ENCODE data around the gene LAMC3. TPM values are rescaled to one million over a fixed set of nuclear protein-coding genes. Genes with fewer than 3 reads are reported as not detected.
A peak's percentile ranks its signal among the peaks of the same experiment; 100 is the strongest.

The LAMC3 gene
- total RNA-seq, 2 experiments from 2014 or later = 0.19 to 0.20 TPM

GRCh38 chr9:130972957-130973685 lies 35.9 kb upstream of the LAMC3 start:
- POLR2A ChIA-PET = no interaction called here
- Mint-ChIP-seq H3K4me3 (no peak overlapping the region), H3K27me3 (peaks cover 6% of the 10 kb centered on the region), H3K4me1 (no peaks in the 10 kb centered on the region), H3K27ac (no peak overlapping the region), H3K36me3 (no peaks in the 10 kb centered on the region), H3K9me3 (no peaks in the 10 kb centered on the region)
- peak; percentile 36 for ATAC-seq (ENCODE audit: low read depth)
- DNase-seq = no peak

- POLR2A ChIA-PET = no interaction called here
- no peak overlapping the region for H3K4me3 Mint-ChIP-seq
- H3K9me3 Mint-ChIP-seq = no peaks in the 10 kb centered on the region
- H3K27ac Mint-ChIP-seq = no peak overlapping the region
- H3K27me3 Mint-ChIP-seq = peaks cover 6% of the 10 kb centered on the region
- ATAC-seq (ENCODE audit: low read depth) (no peak), DNase-seq (no peak)
- no peaks in the 10 kb centered on the region for H3K36me3 Mint-ChIP-seq
- H3K4me1 Mint-ChIP-seq = no peaks in the 10 kb centered on the region
Measured at GRCh38 chr9:130973686-130974281, 35.2 kb upstream of the LAMC3 start.

DNA sequence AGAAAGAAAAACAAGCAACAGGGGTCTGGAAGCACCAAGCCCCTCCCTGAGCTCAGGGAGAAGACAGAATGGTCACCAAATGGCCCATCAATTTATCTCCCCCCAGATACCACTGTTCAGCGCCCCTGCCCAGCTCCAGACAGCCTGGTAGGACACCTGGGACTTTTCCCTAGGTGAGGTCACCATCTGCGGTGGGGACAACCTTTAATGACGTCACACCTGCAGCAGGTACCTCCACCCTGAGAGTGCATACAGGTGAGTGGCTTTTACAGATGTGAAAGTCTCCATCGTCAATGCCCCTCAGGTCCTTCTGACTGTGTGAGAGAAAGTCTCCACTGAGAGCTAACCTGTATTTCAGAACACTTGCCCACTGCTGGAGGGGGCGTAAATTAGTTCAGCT lies 34.3 kb upstream of the LAMC3 start:
- POLR2A ChIA-PET = no interaction called here
- ATAC-seq (ENCODE audit: low read depth) (no peak), DNase-seq (no peak)
- H3K27me3 Mint-ChIP-seq = peaks cover 4% of the 10 kb centered on the region
- H3K4me1 Mint-ChIP-seq = no peaks in the 10 kb centered on the region
- H3K27ac Mint-ChIP-seq = no peak overlapping the region
- no peak overlapping the region for H3K4me3 Mint-ChIP-seq
- H3K36me3 Mint-ChIP-seq = no peaks in the 10 kb centered on the region
- H3K9me3 Mint-ChIP-seq = no peaks in the 10 kb centered on the region

DNA sequence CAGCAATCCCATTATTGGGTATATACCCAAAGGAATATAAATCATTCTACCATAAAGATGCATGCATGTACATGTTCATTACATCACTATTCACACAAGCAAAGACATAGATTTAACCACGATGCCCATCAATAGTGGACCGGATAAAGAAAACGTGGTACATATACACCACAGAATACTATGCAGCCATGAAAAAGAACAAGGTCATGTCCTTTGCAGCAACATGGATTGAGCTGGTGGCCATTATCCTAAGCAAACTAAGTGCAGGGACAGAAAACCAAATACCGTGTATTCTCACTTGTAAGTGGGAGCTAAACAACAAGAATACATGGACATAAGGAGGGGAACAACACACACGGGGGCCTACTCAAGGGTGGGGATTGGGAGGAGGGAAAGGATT lies 33.8 kb upstream of the LAMC3 start:
- no peak overlapping the region for H3K27ac Mint-ChIP-seq
- H3K4me3 Mint-ChIP-seq = no peak overlapping the region
- no peaks in the 10 kb centered on the region for H3K9me3 Mint-ChIP-seq
- H3K27me3 Mint-ChIP-seq = peaks cover 5% of the 10 kb centered on the region
- ATAC-seq (ENCODE audit: low read depth) (no peak), DNase-seq (no peak)
- POLR2A ChIA-PET = interaction anchor here (0.5 kb wide), 1 partner anchor 1023 kb away, joined by 4 read pairs; no protein-coding TSS in a partner anchor
- no peaks in the 10 kb centered on the region for H3K4me1 Mint-ChIP-seq
- H3K36me3 Mint-ChIP-seq = no peaks in the 10 kb centered on the region

DNA sequence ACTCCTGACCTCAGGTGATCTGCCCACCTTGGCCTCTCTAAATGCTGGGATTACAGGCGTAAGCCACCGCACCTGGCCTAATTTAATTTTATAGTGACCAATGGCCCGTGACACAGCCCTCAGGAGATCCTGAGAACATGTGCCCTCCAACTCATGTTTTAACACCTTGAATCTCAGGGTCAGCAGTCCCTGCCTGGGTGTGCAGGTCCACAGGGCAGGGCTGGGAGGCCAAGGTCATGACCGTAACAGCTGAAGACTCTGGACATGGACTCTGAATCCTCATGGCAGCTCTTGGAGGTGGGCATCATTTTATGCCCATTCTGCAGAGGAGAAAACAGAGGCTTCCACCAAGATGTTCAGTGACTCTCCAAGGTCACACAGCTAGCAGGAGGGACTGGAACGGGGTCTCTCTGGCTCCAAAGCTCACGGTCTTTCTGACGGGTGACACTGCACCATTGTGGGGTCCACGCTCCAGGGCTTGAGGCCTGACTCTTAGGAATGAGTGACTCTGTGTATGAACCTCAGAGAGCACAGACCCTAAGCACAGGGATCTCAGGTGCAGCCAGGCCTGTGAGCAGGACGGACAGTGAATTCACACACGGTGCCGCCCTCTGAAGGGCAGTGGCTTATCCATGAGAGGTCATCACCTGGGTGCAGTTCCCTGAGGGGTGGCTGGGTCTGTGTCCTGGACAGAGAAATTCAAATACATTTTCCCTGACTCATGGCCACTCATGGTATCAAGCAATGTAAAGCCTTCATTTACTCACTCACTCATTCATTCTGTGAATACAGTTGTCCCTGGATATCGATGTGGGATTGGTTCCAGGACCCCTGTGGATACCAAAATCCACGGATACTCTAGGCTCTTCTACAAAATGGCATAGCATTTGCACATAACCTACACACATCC lies 32.8 kb upstream of the LAMC3 start:
- POLR2A ChIA-PET = no interaction called here
- H3K4me3 Mint-ChIP-seq = no peak overlapping the region
- no peaks in the 10 kb centered on the region for H3K4me1 Mint-ChIP-seq
- peaks cover 10% of the 10 kb centered on the region for H3K27me3 Mint-ChIP-seq
- H3K36me3 Mint-ChIP-seq = no peaks in the 10 kb centered on the region
- no peak overlapping the region for H3K27ac Mint-ChIP-seq
- H3K9me3 Mint-ChIP-seq = no peaks in the 10 kb centered on the region
- DNase-seq (no peak), ATAC-seq (ENCODE audit: low read depth) (no peak)

DNA sequence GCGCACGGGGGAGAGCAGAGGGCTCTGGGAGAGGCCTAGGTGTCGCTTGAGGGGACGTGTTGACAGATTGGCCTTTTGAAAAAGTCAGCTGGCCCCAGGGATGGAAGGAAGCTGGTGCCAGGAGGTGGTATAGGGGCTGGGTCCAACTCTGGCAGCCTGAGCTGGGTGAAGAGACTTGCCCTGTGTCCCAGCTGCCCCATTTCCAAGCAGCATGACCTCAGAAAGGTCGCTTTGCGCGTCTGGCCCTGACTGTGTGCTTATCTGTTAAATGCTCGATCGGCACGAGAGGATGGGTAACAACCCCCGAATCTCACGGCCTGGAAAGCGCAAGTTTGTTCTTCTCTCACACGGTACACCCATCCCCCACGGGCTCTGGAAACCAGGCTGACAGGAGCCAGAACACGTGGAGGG lies 31.2 kb upstream of the LAMC3 start:
- H3K4me3 Mint-ChIP-seq = no peak overlapping the region
- no peaks in the 10 kb centered on the region for H3K4me1 Mint-ChIP-seq
- no peaks in the 10 kb centered on the region for H3K36me3 Mint-ChIP-seq
- ATAC-seq (ENCODE audit: low read depth) (no peak), DNase-seq (no peak)
- peaks cover 7% of the 10 kb centered on the region for H3K27me3 Mint-ChIP-seq
- POLR2A ChIA-PET = no interaction called here
- H3K27ac Mint-ChIP-seq = no peak overlapping the region
- H3K9me3 Mint-ChIP-seq = no peaks in the 10 kb centered on the region

DNA sequence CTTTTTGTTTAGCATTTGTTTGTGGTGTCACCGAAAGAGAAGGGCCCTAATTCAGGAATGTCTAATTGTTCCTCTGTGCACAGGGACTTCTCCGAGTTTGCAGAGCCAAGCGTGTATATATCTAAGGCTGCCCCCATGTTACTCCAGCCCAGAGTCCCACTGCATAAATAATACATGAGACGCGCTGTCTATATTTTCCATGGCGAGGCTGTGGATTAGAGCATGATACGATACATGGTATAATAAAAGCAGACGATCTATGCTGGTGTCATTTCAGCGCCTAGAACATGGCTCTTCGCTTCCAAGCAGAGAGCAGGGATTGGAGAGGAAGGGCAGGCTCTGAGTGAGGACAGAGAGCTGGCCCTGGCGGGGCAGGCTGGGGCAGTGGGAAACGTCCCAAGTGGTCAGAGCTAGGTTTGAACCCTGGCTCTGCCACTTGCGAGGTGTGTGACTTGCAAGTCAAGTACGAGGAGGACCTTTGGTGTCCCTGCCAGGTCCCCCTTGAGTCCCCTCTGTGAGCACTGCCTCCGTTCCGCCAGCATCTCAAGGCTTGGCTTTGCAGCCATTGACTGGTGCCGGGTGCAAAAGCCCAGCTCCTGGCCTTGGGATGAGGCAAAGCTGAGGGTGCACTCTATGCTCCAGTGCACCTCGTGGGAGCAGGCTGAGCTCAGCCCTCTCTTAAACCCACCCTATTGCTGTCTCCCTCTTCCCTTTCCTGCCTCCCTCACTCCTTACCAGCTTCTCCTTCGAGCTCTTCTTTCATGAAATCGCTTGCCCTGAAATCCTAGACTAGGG lies 29.2 kb upstream of the LAMC3 start:
- Mint-ChIP-seq H3K9me3 (no peaks in the 10 kb centered on the region), H3K4me3 (no peak overlapping the region), H3K4me1 (no peaks in the 10 kb centered on the region), H3K27me3 (peaks cover 7% of the 10 kb centered on the region), H3K36me3 (no peaks in the 10 kb centered on the region), H3K27ac (no peak overlapping the region)
- POLR2A ChIA-PET = no interaction called here
- DNase-seq (no peak), ATAC-seq (ENCODE audit: low read depth) (no peak)

GRCh38 chr9:130980526-130980925 lies 28.4 kb upstream of the LAMC3 start:
- H3K4me3 Mint-ChIP-seq = no peak overlapping the region
- H3K27me3 Mint-ChIP-seq = peaks cover 7% of the 10 kb centered on the region
- no peaks in the 10 kb centered on the region for H3K4me1 Mint-ChIP-seq
- H3K36me3 Mint-ChIP-seq = no peaks in the 10 kb centered on the region
- no peak overlapping the region for H3K27ac Mint-ChIP-seq
- H3K9me3 Mint-ChIP-seq = no peaks in the 10 kb centered on the region
- POLR2A ChIA-PET = no interaction called here
- ATAC-seq (ENCODE audit: low read depth) (no peak), DNase-seq (no peak)

- H3K9me3 Mint-ChIP-seq = no peaks in the 10 kb centered on the region
- DNase-seq = no peak
- POLR2A ChIA-PET = interaction anchor here (0.6 kb wide), 1 partner anchor 109 kb away, joined by 3 read pairs; no protein-coding TSS in a partner anchor
- no peak for ATAC-seq (ENCODE audit: low read depth)
- H3K4me1 Mint-ChIP-seq = no peaks in the 10 kb centered on the region
- H3K4me3 Mint-ChIP-seq = no peak overlapping the region
- peaks cover 7% of the 10 kb centered on the region for H3K27me3 Mint-ChIP-seq
- H3K27ac Mint-ChIP-seq = no peak overlapping the region
- no peaks in the 10 kb centered on the region for H3K36me3 Mint-ChIP-seq
Measured at GRCh38 chr9:130981002-130981755, 27.8 kb upstream of the LAMC3 start.

- POLR2A ChIA-PET = no interaction called here
- H3K27me3 Mint-ChIP-seq = peaks cover 7% of the 10 kb centered on the region
Measured at GRCh38 chr9:130981756-130982137, 27.2 kb upstream of the LAMC3 start.

GRCh38 chr9:130982636-130983358 lies 26.2 kb upstream of the LAMC3 start:
- H3K36me3 Mint-ChIP-seq = no peaks in the 10 kb centered on the region
- DNase-seq = no peak
- ATAC-seq (ENCODE audit: low read depth) = no peak
- H3K4me1 Mint-ChIP-seq = no peaks in the 10 kb centered on the region
- H3K27ac Mint-ChIP-seq = no peak overlapping the region
- POLR2A ChIA-PET = no interaction called here
- H3K27me3 Mint-ChIP-seq = peaks cover 7% of the 10 kb centered on the region
- no peaks in the 10 kb centered on the region for H3K9me3 Mint-ChIP-seq
- H3K4me3 Mint-ChIP-seq = no peak overlapping the region

More at GRCh38 chr9:130981756-130982137, 27.2 kb upstream of the LAMC3 start:
- no peak overlapping the region for H3K27ac Mint-ChIP-seq
- DNase-seq (no peak), ATAC-seq (ENCODE audit: low read depth) (no peak)
- no peak overlapping the region for H3K4me3 Mint-ChIP-seq
- H3K9me3 Mint-ChIP-seq = no peaks in the 10 kb centered on the region
- H3K36me3 Mint-ChIP-seq = no peaks in the 10 kb centered on the region
- H3K4me1 Mint-ChIP-seq = no peaks in the 10 kb centered on the region

DNA sequence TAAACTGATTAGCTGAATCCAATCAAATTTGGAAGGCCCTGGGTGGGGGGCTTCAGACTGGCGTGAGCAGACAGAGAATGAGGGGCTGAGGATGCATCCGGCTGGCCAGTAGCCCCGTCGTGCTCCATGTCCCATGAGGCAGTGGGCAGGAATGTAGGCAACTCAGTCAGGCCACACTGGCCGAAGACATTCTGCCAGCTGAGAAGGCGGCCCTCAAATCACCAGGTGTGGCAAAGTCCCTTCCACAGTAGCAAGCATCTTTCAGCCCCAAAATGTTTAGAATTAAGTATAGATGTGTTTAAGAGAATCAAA lies 25.7 kb upstream of the LAMC3 start:
- Mint-ChIP-seq H3K4me3 (no peak overlapping the region), H3K4me1 (no peaks in the 10 kb centered on the region), H3K27ac (no peak overlapping the region), H3K9me3 (no peaks in the 10 kb centered on the region), H3K36me3 (no peaks in the 10 kb centered on the region), H3K27me3 (peaks cover 7% of the 10 kb centered on the region)
- DNase-seq (no peak), ATAC-seq (ENCODE audit: low read depth) (no peak)
- POLR2A ChIA-PET = no interaction called here
